ENCODE results near the gene LHX4.

DNA sequence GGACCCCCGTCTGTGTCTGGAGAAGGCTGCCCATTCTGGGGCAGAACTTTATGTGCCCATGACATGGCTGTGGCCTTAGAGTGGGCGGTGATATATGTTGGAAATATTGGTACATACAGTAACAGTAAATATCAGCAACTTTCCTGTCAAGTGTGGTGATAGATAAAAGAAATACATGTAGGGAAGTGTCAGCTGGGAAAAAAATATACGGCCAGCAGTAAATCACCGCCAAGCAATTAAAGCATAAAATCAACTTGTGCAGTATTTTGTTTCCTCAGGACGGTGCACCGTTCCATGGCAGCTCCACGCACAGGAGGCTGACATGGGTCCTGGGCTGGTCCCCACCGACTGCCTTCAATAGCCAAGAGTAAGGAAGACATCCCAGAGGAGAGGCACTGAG lies 27.4 kb downstream of the LHX4 start:
- TF ChIP-seq, protein P1, sequence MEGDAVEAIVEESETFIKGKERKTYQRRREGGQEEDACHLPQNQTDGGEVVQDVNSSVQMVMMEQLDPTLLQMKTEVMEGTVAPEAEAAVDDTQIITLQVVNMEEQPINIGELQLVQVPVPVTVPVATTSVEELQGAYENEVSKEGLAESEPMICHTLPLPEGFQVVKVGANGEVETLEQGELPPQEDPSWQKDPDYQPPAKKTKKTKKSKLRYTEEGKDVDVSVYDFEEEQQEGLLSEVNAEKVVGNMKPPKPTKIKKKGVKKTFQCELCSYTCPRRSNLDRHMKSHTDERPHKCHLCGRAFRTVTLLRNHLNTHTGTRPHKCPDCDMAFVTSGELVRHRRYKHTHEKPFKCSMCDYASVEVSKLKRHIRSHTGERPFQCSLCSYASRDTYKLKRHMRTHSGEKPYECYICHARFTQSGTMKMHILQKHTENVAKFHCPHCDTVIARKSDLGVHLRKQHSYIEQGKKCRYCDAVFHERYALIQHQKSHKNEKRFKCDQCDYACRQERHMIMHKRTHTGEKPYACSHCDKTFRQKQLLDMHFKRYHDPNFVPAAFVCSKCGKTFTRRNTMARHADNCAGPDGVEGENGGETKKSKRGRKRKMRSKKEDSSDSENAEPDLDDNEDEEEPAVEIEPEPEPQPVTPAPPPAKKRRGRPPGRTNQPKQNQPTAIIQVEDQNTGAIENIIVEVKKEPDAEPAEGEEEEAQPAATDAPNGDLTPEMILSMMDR (IDR thresholded peaks at IDR 0.05) = no peak
- no peak for TF ChIP-seq POLR2A (IDR thresholded peaks at IDR 0.05)

All from body of pancreas (tissue), 4 donors.